Measurements from ENCODE around the gene WNT6.

- TF ChIP-seq POLR2AphosphoS5 (IDR thresholded peaks at IDR 0.05; ENCODE audit: low read depth, low read length) (no peak), TAF1 (IDR thresholded peaks at IDR 0.05; ENCODE audit: borderline replicate concordance, low read depth, low read length) (no peak)
Observed at GRCh38 chr2:218827701-218828476, 31.7 kb upstream of the WNT6 start.
